OCI-LY1 (cell line): Measurements from ENCODE around the gene ASB7.

ENCODE experiments used
- H2AFZ ChIP-seq: fragments of 200-600 bp; sonication (generic), shearing (Covaris generic); 2 replicates; pipeline ENCODE4 v1.6.0; 2014; ENCODE audit warnings: antibody characterized with exemption, mild to moderate bottlenecking, low read length
- H3F3A ChIP-seq: fragments of 200-600 bp; sonication (generic), shearing (Covaris generic); 2 replicates; pipeline ENCODE4 v1.6.0; 2014; ENCODE audit warnings: mild to moderate bottlenecking, antibody characterized with exemption, low read length, moderate library complexity; ENCODE audit not compliant: insufficient read depth
- H3K27ac ChIP-seq: fragments of 200-600 bp; sonication (generic); 2 replicates; pipeline ENCODE4 v1.5.1; 2014; ENCODE audit warnings: low read length, mixed run types, mild to moderate bottlenecking, low read depth; ENCODE audit not compliant: poor library complexity, severe bottlenecking
- H3K27me3 ChIP-seq: fragments of 200-600 bp; sonication (generic); 2 replicates; pipeline ENCODE4 v1.6.0; 2014; ENCODE audit warnings: antibody characterized with exemption, mild to moderate bottlenecking, low read length, moderate library complexity; ENCODE audit not compliant: insufficient read depth
- H3K36me3 ChIP-seq: fragments of 200-600 bp; sonication (generic); 2 replicates; pipeline ENCODE4 v1.6.1; 2014; ENCODE audit warnings: mild to moderate bottlenecking, antibody characterized with exemption, low read length, moderate library complexity, mixed read lengths; ENCODE audit not compliant: insufficient read depth
- H3K4me1 ChIP-seq: fragments of 200-600 bp; sonication (generic); 2 replicates; pipeline ENCODE4 v1.5.1; 2014; ENCODE audit warnings: mild to moderate bottlenecking, low read length, moderate library complexity; ENCODE audit not compliant: insufficient read depth, severe bottlenecking
- H3K4me2 ChIP-seq: fragments of 200-600 bp; sonication (generic), shearing (Covaris generic); 2 replicates; pipeline ENCODE4 v1.6.1; 2014; ENCODE audit warnings: low read length
- H3K4me3 ChIP-seq: fragments of 200-600 bp; sonication (generic); 2 replicates; pipeline ENCODE4 v1.5.1; 2014; ENCODE audit warnings: low read length, low read depth, mild to moderate bottlenecking, mixed read lengths; ENCODE audit not compliant: poor library complexity, severe bottlenecking
- H3K79me2 ChIP-seq: fragments of 200-600 bp; shearing (Covaris generic); 2 replicates; pipeline ENCODE4 v1.6.1; 2016; ENCODE audit warnings: mixed run types, low read length, mixed read lengths; ENCODE audit not compliant: insufficient read depth
- H3K9ac ChIP-seq: fragments of 200-600 bp; sonication (generic), shearing (Covaris generic); 2 replicates; pipeline ENCODE4 v1.6.1; 2014; ENCODE audit warnings: mild to moderate bottlenecking, low read length, mixed read lengths
- H3K9me2 ChIP-seq: fragments of 200-600 bp; sonication (generic), shearing (Covaris generic); 2 replicates; pipeline ENCODE4 v1.6.1; 2014; ENCODE audit warnings: low read depth, mild to moderate bottlenecking, low read length, mixed read lengths
- H3K9me3 ChIP-seq: fragments of 200-600 bp; shearing (Covaris generic); 2 replicates; pipeline ENCODE4 v1.6.1; 2014; ENCODE audit warnings: low read length, mixed read lengths
- H4K20me1 ChIP-seq: fragments of 200-600 bp; sonication (generic), shearing (Covaris generic); 2 replicates; pipeline ENCODE4 v1.6.0; 2016; ENCODE audit warnings: mild to moderate bottlenecking, low read length; ENCODE audit not compliant: insufficient read depth
- EZH2 ChIP-seq: fragments of 200-600 bp; sonication (generic), shearing (Covaris generic); IDR thresholded peaks from 2 replicates; pipeline ENCODE4 v1.8.0; 2017; ENCODE audit warnings: borderline replicate concordance, mixed run types, mild to moderate bottlenecking, antibody characterized with exemption, low read length, moderate library complexity, mixed read lengths
- TF ChIP-seq, protein P1 (sequence below): fragments of 200-600 bp; sonication (generic), shearing (Covaris generic); IDR thresholded peaks from 2 replicates; pipeline ENCODE4 v1.5.1; 2017; ENCODE audit warnings: mild to moderate bottlenecking, antibody characterized with exemption, low read length, moderate library complexity, mixed read lengths

ASB7 gene

DNA sequence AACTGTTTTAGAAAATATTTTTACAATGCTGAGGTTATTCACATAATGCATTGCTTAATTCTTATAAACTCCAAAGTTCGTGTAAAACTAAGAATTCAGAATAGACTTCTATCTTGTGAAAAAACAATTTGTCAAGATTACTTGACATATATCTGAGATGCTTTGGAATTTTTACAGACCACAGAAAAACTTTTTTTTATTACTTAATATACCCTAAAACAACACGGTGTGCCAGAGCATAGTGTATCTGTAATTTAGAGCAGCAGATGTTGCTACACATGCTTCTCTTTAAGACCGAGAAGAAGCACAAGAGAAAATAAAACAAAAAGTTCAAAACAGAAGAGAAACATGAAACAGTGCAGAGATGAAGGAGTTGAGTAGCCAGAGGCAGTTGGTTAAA, 26.4 kb downstream of the ASB7 start:
- Histone ChIP-seq H3K4me3 (no peak overlapping the region), H3K27me3 (no peaks in the 10 kb centered on the region), H3K79me2 (no peaks in the 10 kb centered on the region), H2AFZ (no peak overlapping the region), H3K9ac (no peak overlapping the region), H3K9me2 (no peaks in the 10 kb centered on the region), H3F3A (no peaks in the 10 kb centered on the region), H3K9me3 (no peaks in the 10 kb centered on the region), H3K36me3 (peaks cover 33% of the 10 kb centered on the region; the same call in 1 of the 2 replicates), H3K4me1 (no peaks in the 10 kb centered on the region), H4K20me1 (no peaks in the 10 kb centered on the region), H3K4me2 (no peak overlapping the region), H3K27ac (no peak overlapping the region)
- TF ChIP-seq, protein P1, sequence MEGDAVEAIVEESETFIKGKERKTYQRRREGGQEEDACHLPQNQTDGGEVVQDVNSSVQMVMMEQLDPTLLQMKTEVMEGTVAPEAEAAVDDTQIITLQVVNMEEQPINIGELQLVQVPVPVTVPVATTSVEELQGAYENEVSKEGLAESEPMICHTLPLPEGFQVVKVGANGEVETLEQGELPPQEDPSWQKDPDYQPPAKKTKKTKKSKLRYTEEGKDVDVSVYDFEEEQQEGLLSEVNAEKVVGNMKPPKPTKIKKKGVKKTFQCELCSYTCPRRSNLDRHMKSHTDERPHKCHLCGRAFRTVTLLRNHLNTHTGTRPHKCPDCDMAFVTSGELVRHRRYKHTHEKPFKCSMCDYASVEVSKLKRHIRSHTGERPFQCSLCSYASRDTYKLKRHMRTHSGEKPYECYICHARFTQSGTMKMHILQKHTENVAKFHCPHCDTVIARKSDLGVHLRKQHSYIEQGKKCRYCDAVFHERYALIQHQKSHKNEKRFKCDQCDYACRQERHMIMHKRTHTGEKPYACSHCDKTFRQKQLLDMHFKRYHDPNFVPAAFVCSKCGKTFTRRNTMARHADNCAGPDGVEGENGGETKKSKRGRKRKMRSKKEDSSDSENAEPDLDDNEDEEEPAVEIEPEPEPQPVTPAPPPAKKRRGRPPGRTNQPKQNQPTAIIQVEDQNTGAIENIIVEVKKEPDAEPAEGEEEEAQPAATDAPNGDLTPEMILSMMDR: no peak
- TF ChIP-seq EZH2: no peak

DNA sequence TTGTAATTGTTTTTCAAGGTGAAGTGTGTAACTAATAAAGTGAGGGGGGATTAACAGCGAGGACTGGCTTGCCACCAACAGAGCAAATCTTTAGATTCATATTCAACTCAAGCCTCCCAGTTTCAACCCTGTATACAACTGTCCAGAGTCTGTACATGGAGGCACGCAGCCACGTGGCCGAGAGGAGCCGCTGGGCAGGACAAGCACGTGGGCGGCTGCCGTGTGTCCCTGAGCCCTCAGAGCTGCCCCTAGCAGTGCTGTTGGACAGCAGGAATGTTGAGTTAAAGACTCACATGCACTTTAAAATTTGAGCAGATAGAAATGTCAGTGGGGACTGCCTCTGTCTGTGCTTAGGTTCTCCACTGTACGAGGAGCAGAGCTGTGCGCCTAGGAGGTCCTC, 29.4 kb downstream of the ASB7 start:
- Histone ChIP-seq H2AFZ (no peak overlapping the region), H4K20me1 (no peaks in the 10 kb centered on the region), H3K36me3 (peaks cover 33% of the 10 kb centered on the region; the same call in 1 of the 2 replicates), H3K9me2 (no peaks in the 10 kb centered on the region), H3K4me2 (no peak overlapping the region), H3K4me1 (no peaks in the 10 kb centered on the region), H3K9me3 (no peaks in the 10 kb centered on the region), H3K4me3 (no peak overlapping the region), H3F3A (no peaks in the 10 kb centered on the region), H3K79me2 (no peaks in the 10 kb centered on the region), H3K27me3 (no peaks in the 10 kb centered on the region), H3K9ac (no peak overlapping the region), H3K27ac (no peak overlapping the region)
- TF ChIP-seq EZH2: no peak
- TF ChIP-seq, protein P1: no peak

DNA sequence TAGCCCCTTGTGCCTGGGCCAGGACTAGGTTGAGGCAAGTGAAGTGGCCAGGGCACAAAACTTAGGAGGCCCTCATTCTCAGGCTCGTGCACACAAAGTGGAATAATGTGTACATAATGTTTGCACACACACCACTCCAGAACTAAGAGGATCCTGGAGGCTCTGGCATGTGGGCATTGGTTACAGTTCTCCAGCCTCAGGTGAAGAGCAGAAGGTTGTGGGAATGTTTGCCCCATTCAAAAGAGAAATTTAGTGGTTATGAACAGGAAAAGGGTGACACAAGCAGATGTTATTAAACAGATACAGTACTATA, 31.3 kb downstream of the ASB7 start:
- H3K4me2 ChIP-seq: no peak overlapping the region
- H3F3A ChIP-seq: no peaks in the 10 kb centered on the region
- H3K36me3 ChIP-seq: peaks cover 33% of the 10 kb centered on the region; the same call in 1 of the 2 replicates
- H3K9ac ChIP-seq: no peak overlapping the region
- no peak overlapping the region for H3K4me3 ChIP-seq
- no peaks in the 10 kb centered on the region for H4K20me1 ChIP-seq
- H3K9me3 ChIP-seq: no peaks in the 10 kb centered on the region
- no peaks in the 10 kb centered on the region for H3K4me1 ChIP-seq
- no peaks in the 10 kb centered on the region for H3K27me3 ChIP-seq
- H2AFZ ChIP-seq: no peak overlapping the region
- H3K9me2 ChIP-seq: no peaks in the 10 kb centered on the region
- no peak for TF ChIP-seq EZH2
- TF ChIP-seq, protein P1: no peak
- no peak overlapping the region for H3K27ac ChIP-seq
- H3K79me2 ChIP-seq: peaks cover 7% of the 10 kb centered on the region; the same call in 1 of the 2 replicates
